Hepatocyte (in vitro differentiated cells): ENCODE measurements around the gene DOCK8.

ENCODE experiments used
- EZH2 ChIP-seq: fragments of 200-600 bp; sonication (generic); IDR thresholded peaks from 2 replicates; pipeline ENCODE4 v1.6.1; 2016; ENCODE audit warnings: antibody characterized with exemption, mild to moderate bottlenecking, borderline replicate concordance
- TF ChIP-seq, protein P1 (sequence below): fragments of 200-600 bp; sonication (generic); IDR thresholded peaks from 2 replicates; pipeline ENCODE4 v1.5.1; 2016; ENCODE audit warnings: antibody characterized with exemption, mild to moderate bottlenecking; ENCODE audit not compliant: poor library complexity

DNA sequence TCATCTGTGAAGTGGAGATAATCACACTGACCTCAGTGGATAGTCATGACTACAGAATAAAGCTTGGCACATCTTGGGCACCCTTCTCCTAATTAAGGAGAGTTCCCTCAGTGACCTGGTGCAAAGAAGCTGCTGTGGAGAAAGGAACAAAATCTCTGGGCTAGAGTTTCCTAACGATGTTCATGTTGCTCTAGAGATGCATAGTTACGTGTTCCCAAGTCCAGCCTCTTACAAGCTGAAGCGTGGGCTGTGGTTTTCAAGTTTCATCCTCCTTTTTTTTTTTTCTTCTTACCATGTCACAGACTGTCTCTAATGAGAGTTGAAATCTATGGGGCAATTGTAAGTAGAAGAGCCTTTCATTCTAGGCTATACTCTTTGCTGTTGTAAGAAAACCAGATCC is 113.8 kb downstream of the DOCK8 start:
- TF ChIP-seq, protein P1, sequence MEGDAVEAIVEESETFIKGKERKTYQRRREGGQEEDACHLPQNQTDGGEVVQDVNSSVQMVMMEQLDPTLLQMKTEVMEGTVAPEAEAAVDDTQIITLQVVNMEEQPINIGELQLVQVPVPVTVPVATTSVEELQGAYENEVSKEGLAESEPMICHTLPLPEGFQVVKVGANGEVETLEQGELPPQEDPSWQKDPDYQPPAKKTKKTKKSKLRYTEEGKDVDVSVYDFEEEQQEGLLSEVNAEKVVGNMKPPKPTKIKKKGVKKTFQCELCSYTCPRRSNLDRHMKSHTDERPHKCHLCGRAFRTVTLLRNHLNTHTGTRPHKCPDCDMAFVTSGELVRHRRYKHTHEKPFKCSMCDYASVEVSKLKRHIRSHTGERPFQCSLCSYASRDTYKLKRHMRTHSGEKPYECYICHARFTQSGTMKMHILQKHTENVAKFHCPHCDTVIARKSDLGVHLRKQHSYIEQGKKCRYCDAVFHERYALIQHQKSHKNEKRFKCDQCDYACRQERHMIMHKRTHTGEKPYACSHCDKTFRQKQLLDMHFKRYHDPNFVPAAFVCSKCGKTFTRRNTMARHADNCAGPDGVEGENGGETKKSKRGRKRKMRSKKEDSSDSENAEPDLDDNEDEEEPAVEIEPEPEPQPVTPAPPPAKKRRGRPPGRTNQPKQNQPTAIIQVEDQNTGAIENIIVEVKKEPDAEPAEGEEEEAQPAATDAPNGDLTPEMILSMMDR, result no peak
- no peak for TF ChIP-seq EZH2
